Measurements from ENCODE around the gene ABCA9. TPM values are rescaled to one million over a fixed set of nuclear protein-coding genes. Genes with fewer than 3 reads are reported as not detected.
"Not testable (repeated sequence)": the region's sequence is repeated elsewhere in the genome, so short reads cannot be mapped to it uniquely, and the experiment has no call there.

ABCA9 gene
- total and polyA plus RNA-seq, 2 experiments from 2014 or later, result 0.24 to 0.65 TPM

- Histone ChIP-seq H3F3A (ENCODE audit: insufficient read depth) (peaks cover 7% of the 10 kb centered on the region), H4K20me1 (ENCODE audit: insufficient read depth) (no peaks in the 10 kb centered on the region), H3K9me2 (ENCODE audit: insufficient read depth) (no peaks in the 10 kb centered on the region), H3K9me3 (ENCODE audit: low read depth) (no peaks in the 10 kb centered on the region), H3K4me3 (no peak overlapping the region), H3K36me3 (ENCODE audit: low read depth) (no peaks in the 10 kb centered on the region), H3K79me2 (ENCODE audit: insufficient read depth) (no peaks in the 10 kb centered on the region), H3K4me2 (ENCODE audit: unreplicated experiment) (no peak overlapping the region), H3K27me3 (replicated peaks; ENCODE audit: insufficient read depth) (no peaks in the 10 kb centered on the region), H2AFZ (no peak overlapping the region), H3K27ac (no peak overlapping the region), H3K9ac (no peak overlapping the region), H3K4me1 (ENCODE audit: insufficient read depth) (peaks cover 17% of the 10 kb centered on the region)
- DNase-seq, result no peak
- in situ Hi-C loops (cut with MboI), result no loop called here
- 60 to 63% methylated on average over 4 of the region's 4 CpGs for WGBS, 2 experiments (ENCODE audit: low coverage in 1 of 2, low lambda C conversion rate in 2 of 2, missing lambda C conversion rate in 2 of 2)
- TF ChIP-seq EZH2 (IDR thresholded peaks at IDR 0.05; ENCODE audit: insufficient read depth, poor library complexity, severe bottlenecking), result no peak
- no peak for TF ChIP-seq EZH2phosphoT487 (IDR thresholded peaks at IDR 0.05; ENCODE audit: insufficient read depth, low read depth)
Measured at GRCh38 chr17:68950725-68951124, 110.0 kb downstream of the ABCA9 start.

DNA sequence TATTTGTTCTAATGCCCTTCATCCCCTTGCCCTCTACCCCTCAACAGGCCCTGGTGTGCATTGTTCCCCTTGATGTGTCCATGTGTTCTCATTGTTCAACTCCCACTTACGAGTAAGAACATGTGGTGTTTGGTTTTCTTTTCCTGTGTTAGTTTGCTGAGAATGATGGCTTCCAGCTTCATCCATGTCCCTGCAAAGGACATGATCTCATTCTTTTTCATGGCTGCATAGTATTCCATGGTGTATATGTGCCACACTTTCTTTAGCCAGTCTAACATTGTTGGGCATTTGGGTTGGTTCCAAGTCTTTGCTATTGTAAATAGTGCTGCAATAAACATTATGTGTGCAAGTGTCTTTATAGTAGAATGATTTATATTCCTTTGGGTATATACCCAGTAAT lies 112.9 kb downstream of the ABCA9 start:
- H3K36me3 ChIP-seq (ENCODE audit: low read depth); H4K20me1 ChIP-seq (ENCODE audit: insufficient read depth); H3K9me2 ChIP-seq (ENCODE audit: insufficient read depth); H3K27me3 ChIP-seq (replicated peaks; ENCODE audit: insufficient read depth); H3K27ac ChIP-seq; H3K79me2 ChIP-seq (ENCODE audit: insufficient read depth); H3K4me2 ChIP-seq (ENCODE audit: unreplicated experiment); DNase-seq; H3K9ac ChIP-seq; H3F3A ChIP-seq (ENCODE audit: insufficient read depth); H3K4me1 ChIP-seq (ENCODE audit: insufficient read depth); H2AFZ ChIP-seq; H3K4me3 ChIP-seq; H3K9me3 ChIP-seq (ENCODE audit: low read depth); in situ Hi-C loops (cut with MboI): not testable (repeated sequence)
- WGBS, 2 experiments (ENCODE audit: low coverage in 1 of 2, low lambda C conversion rate in 2 of 2, missing lambda C conversion rate in 2 of 2), result 91 to 96% methylated on average over 1 of the region's 1 CpG

- Histone ChIP-seq H3K79me2 (ENCODE audit: insufficient read depth) (no peaks in the 10 kb centered on the region), H3K9me2 (ENCODE audit: insufficient read depth) (no peaks in the 10 kb centered on the region), H3K9ac (no peak overlapping the region), H3K36me3 (ENCODE audit: low read depth) (no peaks in the 10 kb centered on the region), H3K27ac (no peak overlapping the region), H3K9me3 (ENCODE audit: low read depth) (no peaks in the 10 kb centered on the region), H3F3A (ENCODE audit: insufficient read depth) (no peaks in the 10 kb centered on the region), H4K20me1 (ENCODE audit: insufficient read depth) (no peaks in the 10 kb centered on the region), H2AFZ (no peak overlapping the region), H3K27me3 (replicated peaks; ENCODE audit: insufficient read depth) (no peaks in the 10 kb centered on the region), H3K4me3 (no peak overlapping the region), H3K4me2 (ENCODE audit: unreplicated experiment) (no peak overlapping the region), H3K4me1 (ENCODE audit: insufficient read depth) (no peaks in the 10 kb centered on the region)
- in situ Hi-C loops (cut with MboI), result no loop called here
- WGBS, 2 experiments (ENCODE audit: low coverage in 1 of 2, low lambda C conversion rate in 2 of 2, missing lambda C conversion rate in 2 of 2), result 91 to 97% methylated on average over 6 of the region's 6 CpGs
- no peak for TF ChIP-seq EZH2 (IDR thresholded peaks at IDR 0.05; ENCODE audit: insufficient read depth, poor library complexity, severe bottlenecking)
- TF ChIP-seq EZH2phosphoT487 (IDR thresholded peaks at IDR 0.05; ENCODE audit: insufficient read depth, low read depth), result no peak
- no peak for DNase-seq
Measured at GRCh38 chr17:68944435-68945035, 116.2 kb downstream of the ABCA9 start.

DNA sequence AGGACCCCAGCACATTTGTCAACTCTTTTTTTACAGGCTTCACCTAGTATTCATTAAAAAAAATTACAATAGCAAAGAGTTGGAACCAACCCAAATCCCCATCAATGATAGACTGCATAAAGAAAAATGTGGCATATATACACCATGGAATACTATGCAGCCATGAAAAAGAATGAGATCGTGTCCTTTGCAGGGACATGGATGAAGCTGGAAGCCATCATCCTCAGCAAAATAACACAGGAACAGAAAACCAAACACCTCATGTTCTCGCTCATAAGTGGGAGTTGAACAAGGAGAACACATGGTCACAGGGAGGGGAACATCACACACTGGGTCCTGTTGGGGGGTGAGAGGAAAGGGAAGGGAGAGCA lies 116.9 kb downstream of the ABCA9 start:
- DNase-seq; H3K9me3 ChIP-seq (ENCODE audit: low read depth); H3K9me2 ChIP-seq (ENCODE audit: insufficient read depth); H3K79me2 ChIP-seq (ENCODE audit: insufficient read depth); H4K20me1 ChIP-seq (ENCODE audit: insufficient read depth); H3K4me3 ChIP-seq; H3K27me3 ChIP-seq (replicated peaks; ENCODE audit: insufficient read depth); H3F3A ChIP-seq (ENCODE audit: insufficient read depth); H3K4me1 ChIP-seq (ENCODE audit: insufficient read depth); H3K4me2 ChIP-seq (ENCODE audit: unreplicated experiment); H3K27ac ChIP-seq; H2AFZ ChIP-seq; H3K36me3 ChIP-seq (ENCODE audit: low read depth); in situ Hi-C loops (cut with MboI); H3K9ac ChIP-seq: not testable (repeated sequence)
- WGBS, 2 experiments (ENCODE audit: low coverage in 1 of 2, low lambda C conversion rate in 2 of 2, missing lambda C conversion rate in 2 of 2), result 82 to 88% methylated on average over 2 of the region's 2 CpGs

DNA sequence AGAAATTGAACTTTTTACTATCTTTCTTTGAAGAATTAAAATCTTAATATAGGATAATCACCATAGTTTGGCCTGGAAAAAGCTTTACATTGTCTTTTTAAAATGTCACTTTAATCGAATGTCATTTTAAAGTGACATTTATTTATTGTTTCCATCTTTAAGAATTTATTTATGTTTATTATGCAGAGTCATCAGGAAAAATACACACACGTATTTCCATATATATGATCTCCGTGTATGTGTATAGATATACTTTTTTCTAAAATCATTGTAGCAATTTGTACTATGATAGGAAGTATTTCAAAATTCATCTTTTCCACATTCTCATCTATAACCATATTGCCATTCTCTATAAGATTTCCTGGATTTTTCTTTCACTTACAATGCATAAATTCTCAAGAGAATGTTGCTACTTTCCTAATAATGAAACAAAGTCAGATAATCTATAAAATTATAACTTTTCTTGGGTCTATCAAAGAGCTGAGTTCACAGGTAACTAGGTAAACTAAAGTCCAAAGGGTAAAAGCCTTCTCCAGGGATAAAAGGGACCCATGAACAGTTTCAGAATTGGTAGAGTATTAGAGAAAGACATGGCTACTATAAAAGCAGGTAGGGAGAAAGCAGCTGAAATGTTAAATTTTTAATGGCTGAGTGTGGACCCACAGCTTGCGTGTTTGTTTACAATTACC lies 117.5 kb downstream of the ABCA9 start:
- TF ChIP-seq EZH2phosphoT487 (IDR thresholded peaks at IDR 0.05; ENCODE audit: insufficient read depth, low read depth), result no peak
- TF ChIP-seq EZH2 (IDR thresholded peaks at IDR 0.05; ENCODE audit: insufficient read depth, poor library complexity, severe bottlenecking), result no peak
- no peaks in the 10 kb centered on the region for H3K9me3 ChIP-seq (ENCODE audit: low read depth)

More for the DNA sequence above, 117.5 kb downstream of the ABCA9 start:
- no peaks in the 10 kb centered on the region for H3F3A ChIP-seq (ENCODE audit: insufficient read depth)
- H3K9ac ChIP-seq, result no peak overlapping the region
- H3K79me2 ChIP-seq (ENCODE audit: insufficient read depth), result no peaks in the 10 kb centered on the region
- H4K20me1 ChIP-seq (ENCODE audit: insufficient read depth), result no peaks in the 10 kb centered on the region
- no peak overlapping the region for H3K4me3 ChIP-seq
- H3K27me3 ChIP-seq (replicated peaks; ENCODE audit: insufficient read depth), result no peaks in the 10 kb centered on the region
- H2AFZ ChIP-seq, result no peak overlapping the region
- H3K27ac ChIP-seq, result no peak overlapping the region
- H3K4me1 ChIP-seq (ENCODE audit: insufficient read depth), result no peaks in the 10 kb centered on the region
- no peaks in the 10 kb centered on the region for H3K36me3 ChIP-seq (ENCODE audit: low read depth)
- no peak overlapping the region for H3K4me2 ChIP-seq (ENCODE audit: unreplicated experiment)
- no peak for DNase-seq
- H3K9me2 ChIP-seq (ENCODE audit: insufficient read depth), result no peaks in the 10 kb centered on the region
- in situ Hi-C loops (cut with MboI), result no loop called here
- 84 to 87% methylated on average over 4 of the region's 4 CpGs for WGBS, 2 experiments (ENCODE audit: low coverage in 1 of 2, low lambda C conversion rate in 2 of 2, missing lambda C conversion rate in 2 of 2)

Measured in GM23248 (cell line).